ENCODE results near the gene FGF3.

Gene FGF3

DNA sequence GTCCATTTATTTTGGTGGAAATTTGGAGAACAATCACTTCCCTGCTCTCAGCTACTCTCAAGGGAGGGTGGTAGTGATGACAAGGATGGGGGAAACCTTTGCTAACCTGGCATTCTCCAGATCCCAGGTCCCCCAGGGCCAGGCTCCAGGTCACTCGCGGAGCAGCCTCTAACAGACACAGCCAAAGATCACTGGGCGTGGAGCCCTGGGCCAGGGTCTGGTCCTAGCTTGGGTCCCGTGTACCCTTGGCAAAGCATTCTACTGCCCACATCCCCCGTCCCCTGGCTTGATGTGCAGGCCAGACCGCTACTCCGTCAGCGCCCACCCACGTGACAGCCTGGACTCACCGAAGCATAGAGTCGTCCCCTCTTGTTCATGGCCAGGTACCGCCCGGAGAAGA lies 3.2 kb downstream of the FGF3 start:
- H3K4me2 ChIP-seq (ENCODE audit: low read depth, low read length, poor library complexity, severe bottlenecking), result no peak overlapping the region
- no peaks in the 10 kb centered on the region for H3K79me2 ChIP-seq (ENCODE audit: insufficient read depth, low read length)
- no peak overlapping the region for H3K27ac ChIP-seq (ENCODE audit: low read depth, low read length)
- H4K20me1 ChIP-seq (ENCODE audit: low read depth, low read length), result no peaks in the 10 kb centered on the region
- H3K9me2 ChIP-seq (replicated peaks; ENCODE audit: insufficient read depth, low read length), result no peaks in the 10 kb centered on the region
- no peak overlapping the region for H2AFZ ChIP-seq (ENCODE audit: low read depth, low read length, severe bottlenecking)
- H3K9ac ChIP-seq (ENCODE audit: low read length), result no peak overlapping the region
- H3K27me3 ChIP-seq (ENCODE audit: low read length), result no peaks in the 10 kb centered on the region
- H3K4me3 ChIP-seq (ENCODE audit: insufficient read depth, low read length, poor library complexity, severe bottlenecking), result no peak overlapping the region
- no peak for TF ChIP-seq EZH2phosphoT487 (conservative IDR thresholded peaks at IDR 0.05; ENCODE audit: low read length)
- TF ChIP-seq, protein P1, sequence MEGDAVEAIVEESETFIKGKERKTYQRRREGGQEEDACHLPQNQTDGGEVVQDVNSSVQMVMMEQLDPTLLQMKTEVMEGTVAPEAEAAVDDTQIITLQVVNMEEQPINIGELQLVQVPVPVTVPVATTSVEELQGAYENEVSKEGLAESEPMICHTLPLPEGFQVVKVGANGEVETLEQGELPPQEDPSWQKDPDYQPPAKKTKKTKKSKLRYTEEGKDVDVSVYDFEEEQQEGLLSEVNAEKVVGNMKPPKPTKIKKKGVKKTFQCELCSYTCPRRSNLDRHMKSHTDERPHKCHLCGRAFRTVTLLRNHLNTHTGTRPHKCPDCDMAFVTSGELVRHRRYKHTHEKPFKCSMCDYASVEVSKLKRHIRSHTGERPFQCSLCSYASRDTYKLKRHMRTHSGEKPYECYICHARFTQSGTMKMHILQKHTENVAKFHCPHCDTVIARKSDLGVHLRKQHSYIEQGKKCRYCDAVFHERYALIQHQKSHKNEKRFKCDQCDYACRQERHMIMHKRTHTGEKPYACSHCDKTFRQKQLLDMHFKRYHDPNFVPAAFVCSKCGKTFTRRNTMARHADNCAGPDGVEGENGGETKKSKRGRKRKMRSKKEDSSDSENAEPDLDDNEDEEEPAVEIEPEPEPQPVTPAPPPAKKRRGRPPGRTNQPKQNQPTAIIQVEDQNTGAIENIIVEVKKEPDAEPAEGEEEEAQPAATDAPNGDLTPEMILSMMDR (IDR thresholded peaks at IDR 0.05; ENCODE audit: insufficient read depth, low read length, poor library complexity, severe bottlenecking), result no peak
- H3K36me3 ChIP-seq (ENCODE audit: low read length), result no peaks in the 10 kb centered on the region
- H3F3A ChIP-seq (ENCODE audit: insufficient read depth), result no peaks in the 10 kb centered on the region
- H3K9me3 ChIP-seq (ENCODE audit: insufficient read depth, low read length), result no peaks in the 10 kb centered on the region

DNA sequence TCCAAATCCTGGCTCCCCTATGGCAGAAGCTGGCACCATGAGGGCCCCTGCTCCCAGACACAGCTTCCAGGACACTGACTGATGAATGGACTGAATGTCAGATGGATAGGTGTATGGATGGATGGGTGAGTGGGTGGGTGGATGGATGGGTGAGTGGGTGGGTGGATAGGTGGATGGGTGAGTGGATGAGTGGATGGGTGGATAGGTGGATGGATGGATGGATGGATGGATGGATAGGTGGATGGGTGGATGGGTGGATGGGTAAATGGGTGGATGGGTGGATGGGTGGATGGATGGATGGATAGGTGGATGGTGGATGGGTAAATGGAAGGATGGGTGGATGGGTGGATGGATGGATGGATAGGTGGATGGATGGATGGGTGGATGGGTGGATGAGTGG lies 4.3 kb downstream of the FGF3 start:
- no peaks in the 10 kb centered on the region for H3K27me3 ChIP-seq (ENCODE audit: low read length)
- H3K9me2 ChIP-seq (replicated peaks; ENCODE audit: insufficient read depth, low read length), result no peaks in the 10 kb centered on the region
- H3K27ac ChIP-seq (ENCODE audit: low read depth, low read length), result no peak overlapping the region
- no peaks in the 10 kb centered on the region for H3F3A ChIP-seq (ENCODE audit: insufficient read depth)
- H3K9me3 ChIP-seq (ENCODE audit: insufficient read depth, low read length), result no peaks in the 10 kb centered on the region
- H3K4me2 ChIP-seq (ENCODE audit: low read depth, low read length, poor library complexity, severe bottlenecking), result no peak overlapping the region
- TF ChIP-seq EZH2phosphoT487 (conservative IDR thresholded peaks at IDR 0.05; ENCODE audit: low read length), result no peak
- TF ChIP-seq, protein P1 (IDR thresholded peaks at IDR 0.05; ENCODE audit: insufficient read depth, low read length, poor library complexity, severe bottlenecking), result no peak
- no peaks in the 10 kb centered on the region for H3K79me2 ChIP-seq (ENCODE audit: insufficient read depth, low read length)
- no peaks in the 10 kb centered on the region for H3K36me3 ChIP-seq (ENCODE audit: low read length)
- no peak overlapping the region for H3K4me3 ChIP-seq (ENCODE audit: insufficient read depth, low read length, poor library complexity, severe bottlenecking)
- H3K9ac ChIP-seq (ENCODE audit: low read length), result no peak overlapping the region
- H4K20me1 ChIP-seq (ENCODE audit: low read depth, low read length), result no peaks in the 10 kb centered on the region
- no peak overlapping the region for H2AFZ ChIP-seq (ENCODE audit: low read depth, low read length, severe bottlenecking)

DNA sequence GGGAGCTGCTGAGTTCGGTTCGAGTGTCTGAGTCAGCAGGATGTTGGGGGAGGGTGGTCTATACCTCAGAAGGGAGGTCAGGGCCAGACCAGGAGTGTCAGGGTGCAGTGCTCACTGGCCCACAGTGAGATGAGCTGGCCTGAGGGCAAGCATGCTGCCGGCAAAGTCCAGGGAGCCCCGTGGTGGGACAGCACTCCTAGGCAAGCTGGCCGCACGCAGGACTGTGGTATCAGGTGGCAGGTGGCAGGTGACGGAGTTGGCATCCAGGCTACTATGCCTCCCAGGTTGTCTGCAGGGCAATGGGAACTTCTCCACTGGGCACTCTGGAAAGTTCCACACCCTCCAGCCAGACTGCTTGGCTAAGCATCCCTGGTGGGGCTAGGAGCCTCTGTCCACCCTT lies 4.8 kb downstream of the FGF3 start:
- no peak overlapping the region for H3K4me3 ChIP-seq (ENCODE audit: insufficient read depth, low read length, poor library complexity, severe bottlenecking)
- H3K4me2 ChIP-seq (ENCODE audit: low read depth, low read length, poor library complexity, severe bottlenecking), result no peak overlapping the region
- no peaks in the 10 kb centered on the region for H3K9me3 ChIP-seq (ENCODE audit: insufficient read depth, low read length)
- H3K36me3 ChIP-seq (ENCODE audit: low read length), result no peaks in the 10 kb centered on the region
- H2AFZ ChIP-seq (ENCODE audit: low read depth, low read length, severe bottlenecking), result no peak overlapping the region
- TF ChIP-seq, protein P1 (IDR thresholded peaks at IDR 0.05; ENCODE audit: insufficient read depth, low read length, poor library complexity, severe bottlenecking), result no peak
- no peaks in the 10 kb centered on the region for H3F3A ChIP-seq (ENCODE audit: insufficient read depth)
- H3K79me2 ChIP-seq (ENCODE audit: insufficient read depth, low read length), result no peaks in the 10 kb centered on the region
- H3K27me3 ChIP-seq (ENCODE audit: low read length), result no peaks in the 10 kb centered on the region
- no peaks in the 10 kb centered on the region for H3K9me2 ChIP-seq (replicated peaks; ENCODE audit: insufficient read depth, low read length)
- no peak overlapping the region for H3K27ac ChIP-seq (ENCODE audit: low read depth, low read length)
- no peaks in the 10 kb centered on the region for H4K20me1 ChIP-seq (ENCODE audit: low read depth, low read length)
- H3K9ac ChIP-seq (ENCODE audit: low read length), result no peak overlapping the region

DNA sequence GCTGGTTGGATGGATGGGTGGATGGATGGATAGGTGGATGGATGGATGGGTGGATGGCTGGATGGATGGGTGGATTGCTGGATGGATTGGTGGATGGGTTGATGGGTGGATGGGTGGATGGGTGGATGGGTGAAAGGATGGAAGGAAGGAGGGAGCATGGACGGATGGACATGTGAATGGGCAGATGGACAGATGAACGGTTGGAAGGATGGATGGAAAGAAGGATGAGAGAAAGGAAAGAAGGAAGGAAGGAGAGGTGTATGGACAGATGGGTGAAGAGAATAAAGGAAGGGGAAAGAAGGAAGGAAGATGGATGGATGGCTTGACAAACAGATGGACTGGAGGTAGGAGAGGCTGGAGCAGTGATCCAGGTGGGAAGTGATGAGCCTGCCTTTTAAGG lies 5.4 kb downstream of the FGF3 start:
- H4K20me1 ChIP-seq (ENCODE audit: low read depth, low read length), result no peaks in the 10 kb centered on the region
- H3K27me3 ChIP-seq (ENCODE audit: low read length), result no peaks in the 10 kb centered on the region
- no peak overlapping the region for H3K4me3 ChIP-seq (ENCODE audit: insufficient read depth, low read length, poor library complexity, severe bottlenecking)
- no peak overlapping the region for H2AFZ ChIP-seq (ENCODE audit: low read depth, low read length, severe bottlenecking)
- no peak overlapping the region for H3K4me2 ChIP-seq (ENCODE audit: low read depth, low read length, poor library complexity, severe bottlenecking)
- no peak overlapping the region for H3K27ac ChIP-seq (ENCODE audit: low read depth, low read length)
- no peaks in the 10 kb centered on the region for H3K36me3 ChIP-seq (ENCODE audit: low read length)
- no peak overlapping the region for H3K9ac ChIP-seq (ENCODE audit: low read length)
- TF ChIP-seq EZH2phosphoT487 (conservative IDR thresholded peaks at IDR 0.05; ENCODE audit: low read length), result no peak
- TF ChIP-seq, protein P1 (IDR thresholded peaks at IDR 0.05; ENCODE audit: insufficient read depth, low read length, poor library complexity, severe bottlenecking), result no peak
- no peaks in the 10 kb centered on the region for H3K79me2 ChIP-seq (ENCODE audit: insufficient read depth, low read length)
- no peaks in the 10 kb centered on the region for H3K9me2 ChIP-seq (replicated peaks; ENCODE audit: insufficient read depth, low read length)
- no peaks in the 10 kb centered on the region for H3F3A ChIP-seq (ENCODE audit: insufficient read depth)
- H3K9me3 ChIP-seq (ENCODE audit: insufficient read depth, low read length), result no peaks in the 10 kb centered on the region

All from SU-DHL-6 (cell line).